H1 (cell line): ENCODE measurements around the gene SCGB2A2. TPM values are rescaled to one million over a fixed set of nuclear protein-coding genes. Genes with fewer than 3 reads are reported as not detected.

Source experiments
- CTCF ChIA-PET: fragments of 300-600 bp; sonication (Branson Sonifier 250); formaldehyde crosslinking; loops from one replicate; lab custom pipeline; 2021; ENCODE audit not compliant: partially characterized antibody; lab: Charles Lee
- POLR2A ChIA-PET: fragments of 300-600 bp; sonication (Branson Sonifier 250); formaldehyde crosslinking; loops from one replicate; lab custom pipeline; 2021; ENCODE audit warnings: inconsistent platforms; ENCODE audit not compliant: partially characterized antibody; lab: Charles Lee
- DNase-seq, 2 experiments: peaks; one replicate each; pipeline versions ENCODE4 v3.0.0 to v3.0.0-alpha.2; 2010 to 2022; ENCODE audit warnings: low spot score in 2 of 2, low read depth in 1 of 2, mixed read lengths in 1 of 2
- FAIRE-seq: peaks from 2 replicates; lab custom pipeline; 2011; peaks lifted over from hg19 to GRCh38; lab: Jason Lieb, UNC
- H2AFZ ChIP-seq: 2 replicates; pipeline ENCODE4 v1.8.1; 2012; ENCODE audit warnings: low read length, inconsistent platforms
- H2AK5ac ChIP-seq: 2 replicates; pipeline ENCODE4 v1.6.1; 2013; ENCODE audit warnings: low read depth, low read length
- H2BK120ac ChIP-seq: replicated peaks from 2 replicates; pipeline ENCODE3; 2013; ENCODE audit warnings: low read depth, low read length, inconsistent platforms
- H2BK12ac ChIP-seq: 2 replicates; pipeline ENCODE4 v1.6.1; 2013; ENCODE audit warnings: low read depth, low read length
- H2BK15ac ChIP-seq: 2 replicates; pipeline ENCODE4 v1.6.1; 2013; ENCODE audit warnings: low read length
- H2BK20ac ChIP-seq: 2 replicates; pipeline ENCODE4 v1.6.1; 2013; ENCODE audit warnings: low read length
- H2BK5ac ChIP-seq: 2 replicates; pipeline ENCODE4 v1.6.1; 2013; ENCODE audit warnings: low read depth, low read length
- H3K14ac ChIP-seq: 2 replicates; pipeline ENCODE4 v1.6.1; 2013; ENCODE audit warnings: inconsistent platforms; ENCODE audit not compliant: insufficient read length
- H3K18ac ChIP-seq: 2 replicates; pipeline ENCODE4 v1.6.1; 2013; ENCODE audit warnings: low read length; ENCODE audit errors: extremely low read depth
- H3K23ac ChIP-seq: 2 replicates; pipeline ENCODE4 v1.6.1; 2013; ENCODE audit warnings: inconsistent platforms; ENCODE audit not compliant: insufficient read length
- H3K23me2 ChIP-seq: 2 replicates; pipeline ENCODE4 v1.6.1; 2013; ENCODE audit warnings: low read depth, low read length
- H3K27ac ChIP-seq: 2 replicates; pipeline ENCODE4 v1.6.1; 2011; ENCODE audit warnings: low read depth, low read length, inconsistent platforms
- H3K27me3 ChIP-seq, 4 experiments: replicated peaks in 1 of 4; 1 replicate in 1 of 4; 2 replicates in 3 of 4; pipeline versions ENCODE4 v1.6.1 to v1.8.1; 2011 to 2013; ENCODE audit warnings: low read length in 3 of 4, mild to moderate bottlenecking in 3 of 4, inconsistent platforms in 2 of 4, mixed read lengths in 2 of 4, moderate library complexity in 1 of 4; ENCODE audit not compliant: control insufficient read depth in 3 of 4, insufficient read depth in 3 of 4; ENCODE audit errors: extremely low read depth in 1 of 4
- H3K36me3 ChIP-seq, 4 experiments: 2 replicates each; pipeline versions ENCODE4 v1.6.1 to v1.8.1; 2011 to 2013; ENCODE audit warnings: mild to moderate bottlenecking in 4 of 4, low read length in 3 of 4, moderate library complexity in 2 of 4, control low read depth in 1 of 4, inconsistent platforms in 1 of 4; ENCODE audit not compliant: insufficient read depth in 4 of 4, control insufficient read depth in 2 of 4
- H3K4ac ChIP-seq: replicated peaks from 2 replicates; pipeline ENCODE3; 2013; ENCODE audit warnings: low read length, low read depth, mixed read lengths, inconsistent platforms; ENCODE audit not compliant: insufficient read length
- H3K4me1 ChIP-seq, 4 experiments: replicated peaks in 1 of 4; 1 replicate in 1 of 4; 2 replicates in 3 of 4; pipeline versions ENCODE4 v1.6.1 to v1.8.1; 2011 to 2013; ENCODE audit warnings: low read length in 3 of 4, inconsistent platforms in 2 of 4, mixed read lengths in 1 of 4; ENCODE audit not compliant: insufficient read depth in 4 of 4, control insufficient read depth in 3 of 4
- H3K4me2 ChIP-seq, 2 experiments: 2 replicates each; pipeline versions ENCODE4 v1.6.1 to v1.8.1; 2011 to 2013; ENCODE audit warnings: low read depth in 2 of 2, low read length in 2 of 2, control low read depth in 1 of 2, inconsistent platforms in 1 of 2, mild to moderate bottlenecking in 1 of 2; ENCODE audit not compliant: insufficient read depth in 1 of 2
- H3K4me3 ChIP-seq, 4 experiments: fragments of 200-600, 300-600 bp in 1 of 4; sonication (generic), shearing (Covaris generic), sonication (Bioruptor Twin) in 1 of 4; 2 replicates each; pipeline versions ENCODE4 v1.5.1 to v1.8.1; 2011 to 2016; ENCODE audit warnings: low read length in 4 of 4, low read depth in 3 of 4, control low read depth in 2 of 4, inconsistent platforms in 2 of 4, mild to moderate bottlenecking in 2 of 4, mixed read lengths in 1 of 4, moderate library complexity in 1 of 4; ENCODE audit not compliant: insufficient read depth in 2 of 4; ENCODE audit errors: extremely low read depth in 1 of 4
- H3K56ac ChIP-seq: replicated peaks from 2 replicates; pipeline ENCODE3; 2013; ENCODE audit warnings: low read depth, mild to moderate bottlenecking, mixed read lengths, low read length, inconsistent platforms; ENCODE audit not compliant: insufficient read length
- H3K79me1 ChIP-seq: 2 replicates; pipeline ENCODE4 v1.6.1; 2013; ENCODE audit warnings: low read depth, low read length, control low read depth
- H3K79me2 ChIP-seq, 2 experiments: 2 replicates each; pipeline versions ENCODE4 v1.6.1 to v1.8.1; 2012 to 2013; ENCODE audit warnings: low read length in 2 of 2, mild to moderate bottlenecking in 2 of 2, inconsistent platforms in 1 of 2; ENCODE audit not compliant: insufficient read depth in 2 of 2, control insufficient read depth in 1 of 2
- H3K9ac ChIP-seq, 4 experiments: replicated peaks in 1 of 4; 1 replicate in 1 of 4; 2 replicates in 3 of 4; pipeline versions ENCODE4 v1.6.1 to v1.8.1; 2011 to 2013; ENCODE audit warnings: low read depth in 3 of 4, low read length in 3 of 4, control low read depth in 2 of 4, mild to moderate bottlenecking in 2 of 4, moderate library complexity in 2 of 4, inconsistent platforms in 1 of 4; ENCODE audit errors: extremely low read depth in 1 of 4
- H3K9me3 ChIP-seq, 2 experiments: 2 replicates each; pipeline versions ENCODE4 v1.6.1 to v1.8.1; 2012 to 2013; ENCODE audit warnings: mild to moderate bottlenecking in 2 of 2, moderate library complexity in 2 of 2, control low read depth in 1 of 2, inconsistent platforms in 1 of 2, low read depth in 1 of 2, low read length in 1 of 2, mixed read lengths in 1 of 2; ENCODE audit not compliant: insufficient read depth in 2 of 2
- H4K20me1 ChIP-seq, 2 experiments: replicated peaks in 1 of 2; 2 replicates each; pipeline versions ENCODE3 to v1.8.1; 2011 to 2013; ENCODE audit warnings: inconsistent platforms in 2 of 2, low read length in 2 of 2, mild to moderate bottlenecking in 1 of 2; ENCODE audit not compliant: insufficient read depth in 2 of 2, control insufficient read depth in 1 of 2
- H4K5ac ChIP-seq: 2 replicates; pipeline ENCODE4 v1.6.1; 2013; ENCODE audit warnings: low read length, low read depth, mixed read lengths, inconsistent platforms; ENCODE audit not compliant: insufficient read length
- H4K8ac ChIP-seq: 2 replicates; pipeline ENCODE4 v1.8.0; 2013; ENCODE audit warnings: mild to moderate bottlenecking, moderate library complexity, low read length, inconsistent platforms; ENCODE audit not compliant: insufficient read depth; ENCODE audit errors: extremely low read depth
- H4K91ac ChIP-seq: replicated peaks from 2 replicates; pipeline ENCODE3; 2013; ENCODE audit warnings: low read length, mixed read lengths, inconsistent platforms; ENCODE audit not compliant: insufficient read length
- CBX5 ChIP-seq: fragments of 300-800, 300-1000 bp; sonication (generic); IDR thresholded peaks from 2 replicates; pipeline ENCODE4 v1.7.1; 2016; ENCODE audit warnings: antibody characterized with exemption, low read length, low read depth
- CHD1 ChIP-seq: IDR thresholded peaks from 2 replicates; pipeline ENCODE4 v1.6.1; 2012; ENCODE audit warnings: low read depth, low read length, improper control_type of control experiment
- CHD2 ChIP-seq: IDR thresholded peaks from 2 replicates; pipeline ENCODE4 v1.6.1; 2012; ENCODE audit warnings: low read length, improper control_type of control experiment
- EP300 ChIP-seq, 2 experiments: IDR thresholded peaks; 1 replicate in 1 of 2; 2 replicates in 1 of 2; pipeline ENCODE4 v1.6.1; 2011 to 2012; ENCODE audit warnings: low read depth in 2 of 2, low read length in 2 of 2, mild to moderate bottlenecking in 2 of 2, borderline replicate concordance in 1 of 2, inconsistent platforms in 1 of 2, moderate library complexity in 1 of 2
- HDAC2 ChIP-seq, 2 experiments: fragments of 300-600 bp in 1 of 2; sonication (generic) in 1 of 2; IDR thresholded peaks; 2 replicates each; pipeline ENCODE4 v1.6.1; 2011 to 2012; ENCODE audit warnings: low read depth in 2 of 2, low read length in 2 of 2, mild to moderate bottlenecking in 2 of 2, moderate library complexity in 2 of 2, borderline replicate concordance in 1 of 2, inconsistent platforms in 1 of 2
- POU5F1 ChIP-seq: IDR thresholded peaks from 2 replicates; pipeline ENCODE4 v1.6.1; 2011; ENCODE audit warnings: low read depth, mild to moderate bottlenecking, low read length, moderate library complexity
- SIX5 ChIP-seq: IDR thresholded peaks from 2 replicates; pipeline ENCODE4 v1.6.1; 2011; ENCODE audit warnings: mild to moderate bottlenecking, low read depth, low read length
- SP1 ChIP-seq: IDR thresholded peaks from 2 replicates; pipeline ENCODE4 v1.6.1; 2011; ENCODE audit warnings: low read depth, low read length
- SP4 ChIP-seq: IDR thresholded peaks from 2 replicates; pipeline ENCODE4 v1.6.1; 2012; ENCODE audit warnings: low read length, inconsistent platforms
- SUZ12 ChIP-seq: fragments of 200-600 bp; sonication (generic); IDR thresholded peaks from 2 replicates; pipeline ENCODE4 v1.6.1; 2012; ENCODE audit warnings: mild to moderate bottlenecking, inconsistent platforms, low read length, moderate library complexity, mixed read lengths
- TAF7 ChIP-seq: optimal IDR thresholded peaks from 2 replicates; pipeline ENCODE3; 2011; ENCODE audit warnings: low read depth, mild to moderate bottlenecking, inconsistent platforms, low read length, moderate library complexity, borderline replicate concordance
- TBP ChIP-seq: IDR thresholded peaks from 2 replicates; pipeline ENCODE4 v1.6.1; 2011; ENCODE audit warnings: low read depth, low read length, improper control_type of control experiment
- TCF12 ChIP-seq: IDR thresholded peaks from 2 replicates; pipeline ENCODE4 v1.6.1; 2011; ENCODE audit warnings: low read depth, mild to moderate bottlenecking, low read length
- TEAD4 ChIP-seq: IDR thresholded peaks from 2 replicates; pipeline ENCODE4 v1.6.1; 2012; ENCODE audit warnings: low read depth, low read length, inconsistent platforms, mixed read lengths
- WGBS, 2 experiments: shearing (Covaris generic) in 1 of 2; methylation state at CpG; one replicate each; pipeline versions ENCODE4 v1.1.6 to v1.1.7; 2013 to 2015; ENCODE audit warnings: low lambda C conversion rate in 2 of 2, mixed read lengths in 2 of 2, inconsistent platforms in 1 of 2, low coverage in 1 of 2, missing lambda C conversion rate in 1 of 2; ENCODE audit not compliant: insufficient replicate concordance in 2 of 2, insufficient coverage in 1 of 2, insufficient read length in 1 of 2; ENCODE audit errors: extremely low coverage in 1 of 2, missing lambda C conversion rate in 1 of 2; 5-methylcytosine and 5-hydroxymethylcytosine counted together
- polyA plus RNA-seq, 7 experiments: library from polyadenylated mRNA; depleted of rRNA in 3 of 7; stranded (reverse) in 5 of 7; unstranded in 2 of 7; fragments of >200 nt in 5 of 7; fragments of 200-250 nt in 2 of 7; gene quantifications; 1 replicate in 5 of 7; 2 replicates in 1 of 7; 4 replicates in 1 of 7; pipeline versions ENCODE4 v1.2.1 to v1.2.3, GENCODE V29; 2011 to 2013; ENCODE audit warnings: missing spikeins in 2 of 7, mixed read lengths in 2 of 7
- total RNA-seq: library from RNA; stranded (reverse); fragmentation: NEBNext Ultra II Directional; extraction: Animal tissue kit (Norgen Biotek cat#: 25700); gene quantifications from 2 replicates; pipeline ENCODE4 v1.2.1, GENCODE V29; 2021
- TF ChIP-seq, protein P1 (sequence below): IDR thresholded peaks from 2 replicates; pipeline ENCODE4 v1.6.1; 2011; ENCODE audit warnings: low read depth, mild to moderate bottlenecking, low read length; ENCODE audit not compliant: insufficient read depth

Gene SCGB2A2
- total and polyA plus RNA-seq, 2 of the 8 experiments (the other 6 are each of a cell fraction or from before 2014, with no cell fraction given) = not detected

DNA sequence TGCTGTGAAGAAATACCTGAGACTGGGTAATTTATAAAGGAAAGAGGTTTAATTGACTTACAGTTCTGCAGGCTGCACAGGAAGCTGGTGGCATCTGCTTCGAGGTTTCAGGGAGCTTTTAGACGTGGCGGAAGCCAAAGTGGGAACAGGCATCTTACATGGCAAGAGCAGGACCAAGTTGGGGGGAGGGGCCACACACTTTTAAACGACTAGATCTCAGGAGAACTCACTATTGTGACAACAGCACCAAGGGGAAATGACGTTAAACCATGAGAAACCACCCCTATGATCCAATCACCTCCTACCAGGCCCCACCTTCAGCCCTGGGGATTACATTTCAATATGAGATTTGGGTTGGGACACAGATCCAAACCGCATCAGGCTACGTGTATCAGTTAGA, 40.0 kb downstream of the SCGB2A2 start:
- no peak overlapping the region for H3K4me3 ChIP-seq
- no peak overlapping the region for H3K56ac ChIP-seq
- ChIA-PET POLR2A (no interaction called here), CTCF (interaction anchor here (0.8 to 4.4 kb wide), 12 partner anchors 9 to 106 kb away, joined by 3 to 27 read pairs (median 4); partner anchors contain the start of genes SCGB1D2 and SCGB1D4)
- no peaks in the 10 kb centered on the region for H3K27me3 ChIP-seq
- no peak overlapping the region for H2BK120ac ChIP-seq
- no peaks in the 10 kb centered on the region for H3K9me3 ChIP-seq
- H2BK20ac ChIP-seq = no peak overlapping the region
- H3K4me1 ChIP-seq = peaks cover 0 to 2% (median 0%) of the 10 kb centered on the region in 4 experiments; a peak in 3 of 7 replicates
- H3K4me2 ChIP-seq = no peak overlapping the region
- no peaks in the 10 kb centered on the region for H3K36me3 ChIP-seq
- H4K8ac ChIP-seq = no peak overlapping the region
- H3K9ac ChIP-seq = no peak overlapping the region
- 90% methylated on average over 7 of the region's 7 CpGs; no CpG with 5 or more reads in 1 of the 2 experiments for WGBS, 2 experiments
- no peak overlapping the region for H3K27ac ChIP-seq
- no peak overlapping the region for H2BK12ac ChIP-seq
- no peaks in the 10 kb centered on the region for H3K79me2 ChIP-seq
- no peaks in the 10 kb centered on the region for H3K23me2 ChIP-seq
- H2AFZ ChIP-seq = no peak overlapping the region
- no peak overlapping the region for H4K91ac ChIP-seq
- no peak overlapping the region for H3K4ac ChIP-seq
- no peak overlapping the region for H2BK5ac ChIP-seq
- H3K23ac ChIP-seq = no peak overlapping the region
- no peaks in the 10 kb centered on the region for H3K79me1 ChIP-seq
- H2AK5ac ChIP-seq = no peak overlapping the region
- no peaks in the 10 kb centered on the region for H4K20me1 ChIP-seq
- FAIRE-seq (no peak), DNase-seq (no peak)
- no peak overlapping the region for H4K5ac ChIP-seq
- no peak overlapping the region for H3K14ac ChIP-seq
- H2BK15ac ChIP-seq = no peak overlapping the region
- no peak overlapping the region for H3K18ac ChIP-seq
- TF ChIP-seq TAF7 (no peak), CHD1 (no peak), SP1 (no peak), TBP (no peak), SUZ12 (no peak), EP300 (IDR thresholded peaks at IDR 0.05; ENCODE audit: borderline replicate concordance in 1 of 2, low read depth in 2 of 2, low read length in 2 of 2) (no peak), TEAD4 (no peak), CHD2 (no peak), CBX5 (no peak), TCF12 (no peak), SIX5 (no peak), HDAC2 (IDR thresholded peaks at IDR 0.05; ENCODE audit: borderline replicate concordance in 1 of 2, low read depth in 2 of 2, low read length in 2 of 2) (no peak), SP4 (no peak), POU5F1 (no peak)
- TF ChIP-seq, protein P1, sequence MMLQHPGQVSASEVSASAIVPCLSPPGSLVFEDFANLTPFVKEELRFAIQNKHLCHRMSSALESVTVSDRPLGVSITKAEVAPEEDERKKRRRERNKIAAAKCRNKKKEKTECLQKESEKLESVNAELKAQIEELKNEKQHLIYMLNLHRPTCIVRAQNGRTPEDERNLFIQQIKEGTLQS = no peak
